Measurements from ENCODE around the gene MAGI1.
"Not testable (repeated sequence)": the region's sequence is repeated elsewhere in the genome, so short reads cannot be mapped to it uniquely, and the experiment has no call there.

The MAGI1 gene

GRCh38 chr3:65734382-65734781 lies 304.3 kb downstream of the MAGI1 start:
- no peak for DNase-seq

GRCh38 chr3:65733459-65733858 lies 305.3 kb downstream of the MAGI1 start:
- no peak for DNase-seq

- DNase-seq = no peak
Observed at GRCh38 chr3:65732051-65732935, 306.4 kb downstream of the MAGI1 start.

GRCh38 chr3:65730449-65730848 lies 308.3 kb downstream of the MAGI1 start:
- DNase-seq = no peak

GRCh38 chr3:65729973-65730372 lies 308.7 kb downstream of the MAGI1 start:
- no peak for DNase-seq

GRCh38 chr3:65729555-65729954 lies 309.2 kb downstream of the MAGI1 start:
- DNase-seq = no peak

GRCh38 chr3:65728138-65728537 lies 310.6 kb downstream of the MAGI1 start:
- DNase-seq = no peak

GRCh38 chr3:65723985-65724384 lies 314.7 kb downstream of the MAGI1 start:
- no peak for DNase-seq

GRCh38 chr3:65723011-65723410 lies 315.7 kb downstream of the MAGI1 start:
- DNase-seq = no peak

GRCh38 chr3:65720989-65721737 lies 317.6 kb downstream of the MAGI1 start:
- DNase-seq = no peak

- not testable (repeated sequence) for DNase-seq
Observed at GRCh38 chr3:65719639-65720038, 319.1 kb downstream of the MAGI1 start.

GRCh38 chr3:65717676-65718346 lies 320.9 kb downstream of the MAGI1 start:
- DNase-seq = no peak

GRCh38 chr3:65716071-65716751 lies 322.5 kb downstream of the MAGI1 start:
- DNase-seq = no peak

- no peak for DNase-seq
Observed at GRCh38 chr3:65714134-65714533, 324.6 kb downstream of the MAGI1 start.

- no peak for DNase-seq
Observed at GRCh38 chr3:65713016-65713415, 325.7 kb downstream of the MAGI1 start.

GRCh38 chr3:65712140-65712539 lies 326.6 kb downstream of the MAGI1 start:
- no peak for DNase-seq

GRCh38 chr3:65706776-65707568 lies 331.7 kb downstream of the MAGI1 start:
- DNase-seq = no peak

- DNase-seq = no peak
Observed at GRCh38 chr3:65706301-65706700, 332.4 kb downstream of the MAGI1 start.

GRCh38 chr3:65703820-65704219 lies 334.9 kb downstream of the MAGI1 start:
- DNase-seq = no peak

- no peak for DNase-seq
Observed at GRCh38 chr3:65703026-65703425, 335.7 kb downstream of the MAGI1 start.

GRCh38 chr3:65702202-65702601 lies 336.5 kb downstream of the MAGI1 start:
- no peak for DNase-seq

- DNase-seq = no peak
Observed at GRCh38 chr3:65701516-65701915, 337.2 kb downstream of the MAGI1 start.

All from stimulated activated CD4-positive, alpha-beta T cell treated with anti-CD3 and anti-CD28 coated beads, Interleukin-4, amount 100 ng/mL, for 4 hours (primary cell).